HEK293 (cell line): Measurements from ENCODE around the gene CDC42BPA.

Source experiments
- CTCF ChIA-PET: fragments of 350-600 bp; formaldehyde crosslinking; extraction: SDS; loops from one replicate; lab custom pipeline; 2021; ENCODE audit warnings: antibody characterized with exemption; lab: Yijun Ruan, JAX
- POLR2A ChIA-PET: fragments of 300-600 bp; formaldehyde crosslinking; extraction: SDS; loops from one replicate; lab custom pipeline; 2020; ENCODE audit warnings: antibody characterized with exemption, inconsistent platforms; lab: Yijun Ruan, JAX
- H3K27ac ChIP-seq: fragments of 200-500 bp; sonication (Bioruptor generic); 2 replicates; pipeline ENCODE4 v1.5.1; 2014; ENCODE audit warnings: low read depth, low read length, control low read depth, inconsistent platforms; ENCODE audit errors: extremely low read depth
- H3K36me3 ChIP-seq, 2 experiments: fragments of 200-500 bp in 1 of 2; sonication (Bioruptor generic) in 1 of 2; 1 replicate in 1 of 2; 2 replicates in 1 of 2; pipeline ENCODE4 v1.5.1; 2014 to 2017; ENCODE audit warnings: inconsistent platforms in 2 of 2, low read length in 2 of 2; ENCODE audit not compliant: control insufficient read depth in 2 of 2, insufficient read depth in 1 of 2
- H3K4me1 ChIP-seq: fragments of 200-500 bp; sonication (Bioruptor generic); 2 replicates; pipeline ENCODE4 v1.5.1; 2014; ENCODE audit warnings: mild to moderate bottlenecking, low read length, inconsistent platforms; ENCODE audit not compliant: control insufficient read depth, insufficient read depth
- H3K4me3 ChIP-seq: 2 replicates; pipeline ENCODE4 v1.5.1; 2011; ENCODE audit warnings: low read depth, mild to moderate bottlenecking, control low read depth, low read length, moderate library complexity
- H3K9me3 ChIP-seq: fragments of 200-500 bp; sonication (Bioruptor generic); 2 replicates; pipeline ENCODE4 v1.5.1; 2014; ENCODE audit warnings: low read depth, low read length, inconsistent platforms; ENCODE audit not compliant: control insufficient read depth, insufficient read depth
- EGR2 ChIP-seq: fragments of 450-650 bp; formaldehyde crosslinking; IDR thresholded peaks from 2 replicates; pipeline ENCODE4 v1.5.1; 2016; ENCODE audit warnings: low read depth, missing biosample characterization, missing genetic modification characterization
- KLF7 ChIP-seq: fragments of 450-650 bp; formaldehyde crosslinking; IDR thresholded peaks from 2 replicates; pipeline ENCODE4 v1.5.1; 2016; ENCODE audit warnings: missing biosample characterization, missing genetic modification characterization, borderline replicate concordance
- SCRT1 ChIP-seq: fragments of 450-650 bp; formaldehyde crosslinking; IDR thresholded peaks from 2 replicates; pipeline ENCODE4 v1.5.1; 2016; ENCODE audit warnings: missing biosample characterization, missing genetic modification characterization, borderline replicate concordance
- SCRT2 ChIP-seq: fragments of 450-650 bp; formaldehyde crosslinking; IDR thresholded peaks from 2 replicates; pipeline ENCODE4 v1.5.1; 2016; ENCODE audit warnings: missing biosample characterization, missing genetic modification characterization
- ZNF214 ChIP-seq: fragments of 450-650 bp; formaldehyde crosslinking; IDR thresholded peaks from 2 replicates; pipeline ENCODE4 v1.5.1; 2017; ENCODE audit warnings: missing biosample characterization, mild to moderate bottlenecking, missing genetic modification characterization, borderline replicate concordance
- ZNF23 ChIP-seq: fragments of 450-650 bp; formaldehyde crosslinking; IDR thresholded peaks from 2 replicates; pipeline ENCODE4 v1.5.1; 2016; ENCODE audit warnings: missing biosample characterization, missing genetic modification characterization, borderline replicate concordance
- ZNF280D ChIP-seq: fragments of 450-650 bp; formaldehyde crosslinking; IDR thresholded peaks from 2 replicates; pipeline ENCODE4 v1.5.1; 2016; ENCODE audit warnings: missing biosample characterization, missing genetic modification characterization
- ZNF324 ChIP-seq: fragments of 450-650 bp; formaldehyde crosslinking; IDR thresholded peaks from 2 replicates; pipeline ENCODE4 v1.5.1; 2016; ENCODE audit warnings: missing biosample characterization, missing genetic modification characterization
- ZNF48 ChIP-seq: fragments of 450-650 bp; formaldehyde crosslinking; IDR thresholded peaks from 2 replicates; pipeline ENCODE4 v1.5.1; 2016; ENCODE audit warnings: missing biosample characterization, missing genetic modification characterization
- ZNF488 ChIP-seq: fragments of 450-650 bp; formaldehyde crosslinking; IDR thresholded peaks from 2 replicates; pipeline ENCODE4 v1.5.1; 2016; ENCODE audit warnings: missing biosample characterization, missing genetic modification characterization
- TF ChIP-seq, protein P1 (sequence below): fragments of 450-650 bp; formaldehyde crosslinking; IDR thresholded peaks from 2 replicates; pipeline ENCODE4 v1.5.1; 2016; ENCODE audit warnings: missing biosample characterization, missing genetic modification characterization

The CDC42BPA gene

DNA sequence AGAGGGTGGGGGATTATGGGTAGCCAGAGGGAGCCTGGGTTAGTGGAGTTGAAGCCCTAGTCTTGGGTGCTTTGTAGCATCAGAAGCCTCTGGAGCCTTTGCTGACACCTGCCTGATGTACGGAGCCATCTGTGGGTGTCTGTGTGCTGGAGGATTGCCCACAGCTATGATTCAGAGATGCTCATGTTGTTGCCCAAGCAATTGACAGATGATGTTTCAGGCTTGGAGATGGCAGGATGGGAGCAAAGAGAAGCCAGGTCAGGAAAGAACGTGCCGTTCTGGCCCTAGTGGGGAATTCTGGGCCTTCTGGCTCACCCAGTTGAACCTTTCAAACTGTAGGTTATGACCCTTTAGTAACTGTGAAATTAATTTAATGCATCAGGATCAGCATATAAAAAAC is 350.6 kb downstream of the CDC42BPA start:
- POLR2A ChIA-PET = no interaction called here
- no peak overlapping the region for H3K4me3 ChIP-seq
- H3K4me1 ChIP-seq = no peaks in the 10 kb centered on the region
- CTCF ChIA-PET = interaction anchor here (0.7 kb wide), 1 partner anchor 16 kb away, joined by 3 read pairs; no protein-coding TSS in a partner anchor
- H3K9me3 ChIP-seq = no peaks in the 10 kb centered on the region
- H3K36me3 ChIP-seq = peaks cover 11 to 47% of the 10 kb centered on the region in 2 experiments; a peak in 2 of 3 replicates
- no peak for TF ChIP-seq ZNF488 (tag by site-specific recombination)
- 0 out of 2 replicates have a peak, but pooled peaks have one; percentile 14 for TF ChIP-seq EGR2 (tag by site-specific recombination)
- H3K27ac ChIP-seq = no peak overlapping the region

DNA sequence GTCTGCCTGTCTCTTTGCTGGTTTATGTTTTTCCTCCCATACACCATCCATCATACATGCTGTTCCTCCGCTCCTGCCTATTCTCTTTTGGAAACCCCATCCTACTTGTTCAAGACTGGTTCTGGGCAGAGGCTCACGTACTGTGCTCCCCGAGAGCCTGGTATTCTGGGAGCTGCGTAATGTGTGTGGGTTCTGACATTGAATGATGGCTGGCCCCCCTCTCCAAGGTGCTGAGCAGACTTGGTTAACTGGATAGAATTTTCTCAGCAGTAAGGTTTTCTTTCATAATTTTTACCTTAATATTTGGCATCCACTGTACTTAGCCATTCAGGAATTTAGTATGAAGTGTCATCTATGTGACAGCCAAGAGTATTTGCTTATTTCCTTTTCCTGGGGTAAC is 351.6 kb downstream of the CDC42BPA start:
- no peak overlapping the region for H3K4me3 ChIP-seq
- ChIA-PET CTCF (no interaction called here), POLR2A (no interaction called here)
- TF ChIP-seq, protein P1, sequence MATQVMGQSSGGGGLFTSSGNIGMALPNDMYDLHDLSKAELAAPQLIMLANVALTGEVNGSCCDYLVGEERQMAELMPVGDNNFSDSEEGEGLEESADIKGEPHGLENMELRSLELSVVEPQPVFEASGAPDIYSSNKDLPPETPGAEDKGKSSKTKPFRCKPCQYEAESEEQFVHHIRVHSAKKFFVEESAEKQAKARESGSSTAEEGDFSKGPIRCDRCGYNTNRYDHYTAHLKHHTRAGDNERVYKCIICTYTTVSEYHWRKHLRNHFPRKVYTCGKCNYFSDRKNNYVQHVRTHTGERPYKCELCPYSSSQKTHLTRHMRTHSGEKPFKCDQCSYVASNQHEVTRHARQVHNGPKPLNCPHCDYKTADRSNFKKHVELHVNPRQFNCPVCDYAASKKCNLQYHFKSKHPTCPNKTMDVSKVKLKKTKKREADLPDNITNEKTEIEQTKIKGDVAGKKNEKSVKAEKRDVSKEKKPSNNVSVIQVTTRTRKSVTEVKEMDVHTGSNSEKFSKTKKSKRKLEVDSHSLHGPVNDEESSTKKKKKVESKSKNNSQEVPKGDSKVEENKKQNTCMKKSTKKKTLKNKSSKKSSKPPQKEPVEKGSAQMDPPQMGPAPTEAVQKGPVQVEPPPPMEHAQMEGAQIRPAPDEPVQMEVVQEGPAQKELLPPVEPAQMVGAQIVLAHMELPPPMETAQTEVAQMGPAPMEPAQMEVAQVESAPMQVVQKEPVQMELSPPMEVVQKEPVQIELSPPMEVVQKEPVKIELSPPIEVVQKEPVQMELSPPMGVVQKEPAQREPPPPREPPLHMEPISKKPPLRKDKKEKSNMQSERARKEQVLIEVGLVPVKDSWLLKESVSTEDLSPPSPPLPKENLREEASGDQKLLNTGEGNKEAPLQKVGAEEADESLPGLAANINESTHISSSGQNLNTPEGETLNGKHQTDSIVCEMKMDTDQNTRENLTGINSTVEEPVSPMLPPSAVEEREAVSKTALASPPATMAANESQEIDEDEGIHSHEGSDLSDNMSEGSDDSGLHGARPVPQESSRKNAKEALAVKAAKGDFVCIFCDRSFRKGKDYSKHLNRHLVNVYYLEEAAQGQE (tag by site-specific recombination) = peak; percentile 85; the same call in 1 of the 2 replicates
- no peak for TF ChIP-seq ZNF324
- no peak for TF ChIP-seq ZNF23 (tag by site-specific recombination)
- no peak for TF ChIP-seq ZNF280D (tag by site-specific recombination)
- no peak for TF ChIP-seq SCRT2 (tag by site-specific recombination)
- no peak for TF ChIP-seq ZNF214 (tag by site-specific recombination)
- no peak for TF ChIP-seq EGR2 (tag by site-specific recombination)
- H3K9me3 ChIP-seq = no peaks in the 10 kb centered on the region
- H3K36me3 ChIP-seq = peaks cover 11 to 45% of the 10 kb centered on the region in 2 experiments; a peak in 2 of 3 replicates
- no peak overlapping the region for H3K27ac ChIP-seq
- H3K4me1 ChIP-seq = no peaks in the 10 kb centered on the region

- Histone ChIP-seq H3K4me1 (no peaks in the 10 kb centered on the region), H3K27ac (no peak overlapping the region), H3K9me3 (no peaks in the 10 kb centered on the region), H3K4me3 (no peak overlapping the region), H3K36me3 (peaks cover 7 to 43% of the 10 kb centered on the region in 2 experiments; a peak in 2 of 3 replicates)
- POLR2A ChIA-PET = no interaction called here
- TF ChIP-seq KLF7 (tag by site-specific recombination) (no peak), SCRT1 (tag by site-specific recombination) (0 out of 2 replicates have a peak, but pooled peaks have one; percentile 15), ZNF48 (tag by site-specific recombination) (no peak)
- CTCF ChIA-PET = no interaction called here
Observed at GRCh38 chr1:226965581-226966440, 352.5 kb downstream of the CDC42BPA start.
